Nephron progenitor cell (in vitro differentiated cells): ENCODE measurements around the gene CD248.

Experiments used
- DNase-seq: peaks from one replicate; pipeline ENCODE4 v3.0.0; 2021
- H3K27ac Mint-ChIP-seq: 2 replicates; pipeline ENCODE4 v1.8.0; 2021; ENCODE audit warnings: mild to moderate bottlenecking, moderate library complexity, mixed read lengths
- H3K27me3 Mint-ChIP-seq: 2 replicates; pipeline ENCODE4 v1.8.0; 2021; ENCODE audit warnings: mild to moderate bottlenecking, low read depth, mixed read lengths; ENCODE audit not compliant: poor library complexity
- H3K36me3 Mint-ChIP-seq: 2 replicates; pipeline ENCODE4 v1.8.0; 2021; ENCODE audit warnings: low read depth, mixed read lengths
- H3K4me1 Mint-ChIP-seq: 2 replicates; pipeline ENCODE4 v1.8.0; 2021; ENCODE audit warnings: mixed read lengths
- H3K4me3 Mint-ChIP-seq: 2 replicates; pipeline ENCODE4 v1.8.0; 2021; ENCODE audit warnings: mild to moderate bottlenecking, moderate library complexity, mixed read lengths
- H3K9me3 Mint-ChIP-seq: 2 replicates; pipeline ENCODE4 v1.8.0; 2021; ENCODE audit warnings: mild to moderate bottlenecking, moderate library complexity, mixed read lengths
- CTCF ChIP-seq: fragments of 200-600 bp; sonication (generic); IDR thresholded peaks from 2 replicates; pipeline ENCODE4 v1.5.0; 2021; ENCODE audit warnings: antibody characterized with exemption

The CD248 gene

GRCh38 chr11:66341502-66342126, 24.8 kb upstream of the CD248 start:
- Mint-ChIP-seq H3K4me3 (no peak overlapping the region), H3K4me1 (peaks cover 45% of the 10 kb centered on the region)
- no peak for TF ChIP-seq CTCF

GRCh38 chr11:66340596-66341501, 24.0 kb upstream of the CD248 start:
- Mint-ChIP-seq H3K36me3 (peaks cover 11% of the 10 kb centered on the region), H3K27me3 (peaks cover 5% of the 10 kb centered on the region), H3K9me3 (no peaks in the 10 kb centered on the region), H3K4me3 (no peak overlapping the region), H3K4me1 (peaks cover 44% of the 10 kb centered on the region), H3K27ac (no peak overlapping the region)
- no peak for DNase-seq
- no peak for TF ChIP-seq CTCF

More at GRCh38 chr11:66341502-66342126, 24.8 kb upstream of the CD248 start:
- no peak for DNase-seq
- H3K9me3 Mint-ChIP-seq: no peaks in the 10 kb centered on the region
- H3K27ac Mint-ChIP-seq: no peak overlapping the region
- H3K27me3 Mint-ChIP-seq: peaks cover 5% of the 10 kb centered on the region
- H3K36me3 Mint-ChIP-seq: peaks cover 11% of the 10 kb centered on the region

GRCh38 chr11:66339686-66340483, 23.0 kb upstream of the CD248 start:
- Mint-ChIP-seq H3K27me3 (peaks cover 5% of the 10 kb centered on the region), H3K4me1 (peaks cover 41% of the 10 kb centered on the region), H3K4me3 (no peak overlapping the region), H3K27ac (peak overlapping the region; percentile 42), H3K36me3 (peaks cover 11% of the 10 kb centered on the region), H3K9me3 (no peaks in the 10 kb centered on the region)
- no peak for TF ChIP-seq CTCF
- DNase-seq: no peak

- H3K4me3 Mint-ChIP-seq: no peak overlapping the region
- H3K9me3 Mint-ChIP-seq: no peaks in the 10 kb centered on the region
- no peak for TF ChIP-seq CTCF
- peaks cover 11% of the 10 kb centered on the region for H3K36me3 Mint-ChIP-seq
- no peak for DNase-seq
- peaks cover 2% of the 10 kb centered on the region for H3K27me3 Mint-ChIP-seq
- peaks cover 36% of the 10 kb centered on the region for H3K4me1 Mint-ChIP-seq
- peak overlapping the region; percentile 54 for H3K27ac Mint-ChIP-seq
Measured at GRCh38 chr11:66339162-66339675, 22.4 kb upstream of the CD248 start.

GRCh38 chr11:66338276-66339161, 21.7 kb upstream of the CD248 start:
- Mint-ChIP-seq H3K27ac (no peak overlapping the region), H3K36me3 (peaks cover 11% of the 10 kb centered on the region), H3K27me3 (peaks cover under 1% of the 10 kb centered on the region), H3K4me1 (peaks cover 32% of the 10 kb centered on the region), H3K9me3 (no peaks in the 10 kb centered on the region), H3K4me3 (no peak overlapping the region)
- no peak for DNase-seq
- no peak for TF ChIP-seq CTCF
